IMR-90 (cell line): ENCODE results near the gene ATMIN. TPM values are rescaled to one million over a fixed set of nuclear protein-coding genes. Genes with fewer than 3 reads are reported as not detected.

Source experiments
- ATAC-seq: fragments of 200-7000 bp; cut with Tn5 transposase; 2 replicates; pipeline ENCODE4 v1.9.1; 2020; ENCODE audit warnings: low read depth, mild to moderate bottlenecking, moderate library complexity
- BruUV-seq: library from RNA; stranded (reverse); fragments of 400-500 nt; replicated peaks from 2 replicates; lab custom pipeline; 2021; lab: Mats Ljungman, UMichigan
- CTCF ChIA-PET: fragments of 300-600 bp; formaldehyde crosslinking; extraction: SDS; loops from one replicate; lab custom pipeline; 2021; ENCODE audit warnings: antibody characterized with exemption; lab: Yijun Ruan, JAX
- POLR2A ChIA-PET: fragments of 300-600 bp; sonication (Branson Sonifier 250); formaldehyde crosslinking; loops from one replicate; lab custom pipeline; 2022; ENCODE audit warnings: antibody characterized with exemption; ENCODE audit not compliant: unreplicated experiment; lab: Charles Lee
- DNase-seq: peaks from one replicate; pipeline ENCODE4 v3.0.0; 2013
- H2AFZ ChIP-seq: replicated peaks from 2 replicates; pipeline ENCODE3; 2013; ENCODE audit warnings: low read length, mild to moderate bottlenecking; ENCODE audit not compliant: poor library complexity
- H2AK5ac ChIP-seq: 2 replicates; pipeline ENCODE4 v1.6.1; 2013; ENCODE audit warnings: low read depth, low read length, inconsistent platforms
- H2AK9ac ChIP-seq: replicated peaks from 2 replicates; pipeline ENCODE3; 2013; ENCODE audit warnings: mild to moderate bottlenecking, low read depth, low read length, moderate library complexity; ENCODE audit not compliant: poor library complexity
- H2BK120ac ChIP-seq: 2 replicates; pipeline ENCODE4 v1.6.1; 2013; ENCODE audit warnings: low read depth, low read length, inconsistent platforms
- H2BK15ac ChIP-seq: 3 replicates; pipeline ENCODE4 v1.6.1; 2013; ENCODE audit warnings: low read depth, low read length, inconsistent platforms
- H2BK20ac ChIP-seq: 2 replicates; pipeline ENCODE4 v1.6.1; 2013; ENCODE audit warnings: low read depth, mild to moderate bottlenecking, inconsistent platforms, low read length, moderate library complexity
- H2BK5ac ChIP-seq: 2 replicates; pipeline ENCODE4 v1.6.1; 2013; ENCODE audit warnings: mild to moderate bottlenecking, low read depth, low read length, inconsistent platforms; ENCODE audit not compliant: poor library complexity, severe bottlenecking
- H3K14ac ChIP-seq: replicated peaks from 2 replicates; pipeline ENCODE4 v1.6.1; 2013; ENCODE audit warnings: low read depth, low read length, inconsistent platforms
- H3K18ac ChIP-seq: 2 replicates; pipeline ENCODE4 v1.6.1; 2013; ENCODE audit warnings: low read depth, low read length, control low read depth
- H3K23ac ChIP-seq: 2 replicates; pipeline ENCODE4 v1.6.1; 2013; ENCODE audit warnings: low read depth, low read length, inconsistent platforms
- H3K27ac ChIP-seq: 2 replicates; pipeline ENCODE4 v1.5.1; 2013; ENCODE audit warnings: mild to moderate bottlenecking, control low read depth, low read length; ENCODE audit not compliant: insufficient read depth
- H3K27me3 ChIP-seq: 2 replicates; pipeline ENCODE4 v1.6.1; 2013; ENCODE audit warnings: low read length; ENCODE audit not compliant: control insufficient read depth, insufficient read depth
- H3K36me3 ChIP-seq: 2 replicates; pipeline ENCODE4 v1.6.1; 2013; ENCODE audit warnings: low read length, mixed read lengths; ENCODE audit not compliant: control insufficient read depth, insufficient read depth
- H3K4ac ChIP-seq: 2 replicates; pipeline ENCODE4 v1.6.1; 2013; ENCODE audit warnings: low read depth, low read length, inconsistent platforms
- H3K4me1 ChIP-seq: 2 replicates; pipeline ENCODE4 v1.6.1; 2013; ENCODE audit warnings: low read length, mixed read lengths; ENCODE audit not compliant: control insufficient read depth, insufficient read depth
- H3K4me2 ChIP-seq: 2 replicates; pipeline ENCODE4 v1.6.1; 2013; ENCODE audit warnings: low read depth, mild to moderate bottlenecking, control low read depth, low read length, moderate library complexity
- H3K4me3 ChIP-seq: 2 replicates; pipeline ENCODE4 v1.5.1; 2013; ENCODE audit warnings: low read depth, mild to moderate bottlenecking, control low read depth, low read length, moderate library complexity; ENCODE audit not compliant: insufficient read depth
- H3K56ac ChIP-seq: 2 replicates; pipeline ENCODE4 v1.6.1; 2013; ENCODE audit warnings: low read length, inconsistent platforms; ENCODE audit not compliant: insufficient read depth; ENCODE audit errors: extremely low read depth
- H3K79me1 ChIP-seq, 2 experiments: 2 replicates each; pipeline ENCODE4 v1.6.1; 2013; ENCODE audit warnings: low read length in 2 of 2, inconsistent platforms in 1 of 2, low read depth in 1 of 2
- H3K9ac ChIP-seq: 2 replicates; pipeline ENCODE4 v1.6.1; 2013; ENCODE audit warnings: low read depth, low read length, control low read depth
- H3K9me1 ChIP-seq: 2 replicates; pipeline ENCODE4 v1.6.1; 2013; ENCODE audit warnings: low read length, inconsistent platforms; ENCODE audit not compliant: insufficient read depth
- H3K9me3 ChIP-seq: 2 replicates; pipeline ENCODE4 v1.6.1; 2013; ENCODE audit warnings: low read length; ENCODE audit not compliant: control insufficient read depth, insufficient read depth
- H4K20me1 ChIP-seq: 2 replicates; pipeline ENCODE4 v1.6.1; 2013; ENCODE audit warnings: low read length, inconsistent platforms; ENCODE audit not compliant: insufficient read depth
- H4K5ac ChIP-seq: 2 replicates; pipeline ENCODE4 v1.6.1; 2013; ENCODE audit warnings: mild to moderate bottlenecking, low read depth, low read length, control low read depth
- H4K8ac ChIP-seq, 2 experiments: 2 replicates each; pipeline ENCODE4 v1.6.1; 2013; ENCODE audit warnings: low read depth in 2 of 2, low read length in 2 of 2, control low read depth in 1 of 2, inconsistent platforms in 1 of 2
- H4K91ac ChIP-seq: 2 replicates; pipeline ENCODE4 v1.6.1; 2013; ENCODE audit warnings: low read depth, low read length, inconsistent platforms; ENCODE audit not compliant: insufficient read depth
- BHLHE40 ChIP-seq: fragments of 150-350 bp; IDR thresholded peaks from 2 replicates; pipeline ENCODE4 v1.6.1; 2016; ENCODE audit warnings: mild to moderate bottlenecking, low read depth, low read length
- CEBPB ChIP-seq: IDR thresholded peaks from 2 replicates; pipeline ENCODE4 v1.6.1; 2012; ENCODE audit warnings: low read depth, low read length, improper control_type of control experiment
- CHD1 ChIP-seq: IDR thresholded peaks from 2 replicates; pipeline ENCODE4 v1.6.1; 2012; ENCODE audit warnings: low read depth, low read length, improper control_type of control experiment
- ELK1 ChIP-seq: fragments of 150-350 bp; IDR thresholded peaks from 2 replicates; pipeline ENCODE4 v1.6.1; 2016; ENCODE audit warnings: low read depth, mild to moderate bottlenecking, low read length, moderate library complexity, borderline replicate concordance
- FOS ChIP-seq: fragments of 150-350 bp; IDR thresholded peaks from 2 replicates; pipeline ENCODE4 v1.6.1; 2016; ENCODE audit warnings: low read depth, low read length
- MAZ ChIP-seq: IDR thresholded peaks from 2 replicates; pipeline ENCODE4 v1.6.1; 2012; ENCODE audit warnings: low read depth, mild to moderate bottlenecking, low read length, improper control_type of control experiment, moderate library complexity, borderline replicate concordance
- MXI1 ChIP-seq: IDR thresholded peaks from 2 replicates; pipeline ENCODE4 v1.6.1; 2012; ENCODE audit warnings: low read depth, mild to moderate bottlenecking, low read length, moderate library complexity, borderline replicate concordance
- NFE2L2 ChIP-seq: fragments of 150-350 bp; IDR thresholded peaks from 2 replicates; pipeline ENCODE4 v1.6.1; 2016; ENCODE audit warnings: low read depth, mild to moderate bottlenecking, low read length
- POLR2A ChIP-seq: IDR thresholded peaks from 2 replicates; pipeline ENCODE4 v1.6.1; 2012; ENCODE audit warnings: mild to moderate bottlenecking, low read depth, low read length
- RCOR1 ChIP-seq: IDR thresholded peaks from 2 replicates; pipeline ENCODE4 v1.6.1; 2012; ENCODE audit warnings: mild to moderate bottlenecking, low read length, improper control_type of control experiment; ENCODE audit not compliant: insufficient replicate concordance
- WGBS, 2 experiments: methylation state at CpG; one replicate each; pipeline versions ENCODE4 v1.1.5 to v1.1.7; 2013; ENCODE audit warnings: missing lambda C conversion rate in 2 of 2; ENCODE audit not compliant: insufficient read length in 1 of 2; ENCODE audit errors: extremely low coverage in 2 of 2; 5-methylcytosine and 5-hydroxymethylcytosine counted together
- dilution Hi-C: fragments of 300-500 bp; cut with HindIII; formaldehyde crosslinking; loops from one replicate; pipeline ENCODE4 v1.14.3; 2018; ENCODE audit warnings: low sequenced_read_pairs; ENCODE audit not compliant: unreplicated experiment
- in situ Hi-C: fragments of 300-500 bp; cut with MboI; formaldehyde crosslinking; loops from 3 replicates; pipeline ENCODE4 v1.14.3; 2019; ENCODE audit warnings: low sequenced_read_pairs, inconsistent platforms, mixed read lengths
- intact Hi-C: fragments of 100-400 bp; cut with micrococcal nuclease; formaldehyde crosslinking; loops from 2 replicates; pipeline ENCODE4 v1.10.0; 2022
- polyA plus RNA-seq, 3 experiments: library from polyadenylated mRNA; depleted of rRNA; stranded (reverse); fragments of >200 nt; gene quantifications; 2 replicates each; pipeline ENCODE4 v1.2.3, GENCODE V29; 2012; ENCODE audit warnings: low replicate concordance in 1 of 3
- total RNA-seq: library from RNA; depleted of rRNA; stranded (reverse); fragments of >200 nt; gene quantifications from 2 replicates; pipeline ENCODE4 v1.2.3, GENCODE V29; 2012

ATMIN gene
- total and polyA plus RNA-seq, 2 of the 4 experiments (the other 2 are of a cell fraction): 15.8 to 45.9 TPM

GRCh38 chr16:81077076-81077940, 41.7 kb downstream of the ATMIN start, which contains the start of gene C16orf46:
Gene C16orf46 (minus strand): TSS chr16:81077238. CDS start chr16:81063955, 13,283 bp downstream.
- peak within 1 kb of the TSS; percentile 82 for H2BK5ac ChIP-seq
- H3K4me3 ChIP-seq: peak within 1 kb of the TSS; percentile 80
- peak within 1 kb of the TSS; percentile 91 for H3K9ac ChIP-seq
- H3K14ac ChIP-seq: peak within 1 kb of the TSS; percentile 93
- TF ChIP-seq MAZ (peak; percentile 31; the same call in 1 of the 2 replicates), NFE2L2 (0 out of 2 replicates have a peak, but pooled peaks have one; percentile 11), CHD1 (0 out of 2 replicates have a peak, but pooled peaks have one; percentile 87), MXI1 (peak; percentile 69; the same call in 1 of the 2 replicates), POLR2A (peak; percentile 96), BHLHE40 (no peak), ELK1 (no peak), FOS (no peak), CEBPB (no peak), RCOR1 (no peak)
- in situ Hi-C loops: no loop called here
- H3K27me3 ChIP-seq: no peaks in the 10 kb centered on the region
- POLR2A ChIA-PET: interaction anchor here (1.2 kb wide), 1 partner anchor 11 kb away, joined by 3 read pairs; no protein-coding TSS in a partner anchor
- 25% methylated on average over 23 of the region's 59 CpGs; no CpG with 5 or more reads in 1 of the 2 experiments for WGBS, 2 experiments
- no peaks in the 10 kb centered on the region for H3K9me3 ChIP-seq
- intact Hi-C loops: loop anchor here (5.0 kb wide), 1 partner anchor 40 kb away; the partner anchor contains the start of gene ATMIN
- H2AK5ac ChIP-seq: peak within 1 kb of the TSS; percentile 36; the same call in 1 of the 2 replicates
- no peak within 1 kb of the TSS for H2BK20ac ChIP-seq
- dilution Hi-C loops: no loop called here
- peak within 1 kb of the TSS; percentile 79 for H3K23ac ChIP-seq
- H2BK120ac ChIP-seq: peak within 1 kb of the TSS; percentile 5; the same call in 1 of the 2 replicates
- H3K79me1 ChIP-seq: 0 out of 4 replicates have a peak, but pooled peaks cover 0 to 4% of the 10 kb centered on the region in 2 experiments
- H3K4me2 ChIP-seq: peak within 1 kb of the TSS; percentile 97
- H4K91ac ChIP-seq: peak within 1 kb of the TSS; percentile 75
- H4K8ac ChIP-seq: peak within 1 kb of the TSS; percentile 96 to 99
- peak within 1 kb of the TSS; percentile 87 for H3K4ac ChIP-seq
- H2AFZ ChIP-seq: peak within 1 kb of the TSS; percentile 99
- peak; percentile 95 for DNase-seq
- peak within 1 kb of the TSS; percentile 98 for H4K5ac ChIP-seq
- 0 out of 2 replicates have a peak, but pooled peaks cover 4% of the 10 kb centered on the region for H3K9me1 ChIP-seq
- H3K27ac ChIP-seq: peak within 1 kb of the TSS; percentile 85
- no peaks in the 10 kb centered on the region; the same call in 1 of the 2 replicates for H4K20me1 ChIP-seq
- CTCF ChIA-PET: interaction anchor here (0.6 to 1.2 kb wide), 2 partner anchors 98 to 901 kb away, joined by 3 read pairs; no protein-coding TSS in a partner anchor
- no TSS peak for BruUV-seq
- peaks cover 3% of the 10 kb centered on the region; the same call in 1 of the 2 replicates for H3K4me1 ChIP-seq
- ATAC-seq: peak; percentile 94
- no peaks in the 10 kb centered on the region for H3K36me3 ChIP-seq
- peak within 1 kb of the TSS; percentile 62 for H3K56ac ChIP-seq
- H2BK15ac ChIP-seq: no peak within 1 kb of the TSS; the same call in 2 of the 3 replicates
- peak within 1 kb of the TSS; percentile 80 for H2AK9ac ChIP-seq
- H3K18ac ChIP-seq: peak within 1 kb of the TSS; percentile 66
